HG02943 (cell line): Measurements from ENCODE around the gene CCRL2.
"Not testable (repeated sequence)": the region's sequence is repeated elsewhere in the genome, so short reads cannot be mapped to it uniquely, and the experiment has no call there.

Experiments
- ATAC-seq: cut with Tn5 transposase; IDR thresholded peaks from one replicate; pipeline ENCODE4 v1.9.1; 2021; ENCODE audit warnings: mild to moderate bottlenecking, low read depth, moderate library complexity; ENCODE audit not compliant: unreplicated experiment

Gene CCRL2

DNA sequence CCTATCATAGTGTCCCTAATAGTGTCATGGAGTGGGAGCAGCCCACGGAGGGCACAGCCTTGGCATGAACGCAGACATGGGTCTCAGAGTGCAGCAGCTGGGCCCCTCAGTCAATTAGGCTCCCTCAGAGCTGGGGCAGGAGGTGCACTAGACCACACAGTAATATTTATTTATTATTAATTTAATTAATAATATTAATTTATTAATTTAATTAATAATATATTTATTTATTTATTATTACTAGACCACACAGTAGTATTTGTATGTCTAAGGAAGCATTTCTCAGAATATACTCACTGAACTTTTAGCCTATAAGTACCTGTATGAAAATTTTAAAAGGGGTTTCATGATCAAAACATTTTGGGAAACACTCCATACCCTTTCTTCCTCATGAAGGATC, 5.5 kb upstream of the CCRL2 start:
- ATAC-seq: no peak

DNA sequence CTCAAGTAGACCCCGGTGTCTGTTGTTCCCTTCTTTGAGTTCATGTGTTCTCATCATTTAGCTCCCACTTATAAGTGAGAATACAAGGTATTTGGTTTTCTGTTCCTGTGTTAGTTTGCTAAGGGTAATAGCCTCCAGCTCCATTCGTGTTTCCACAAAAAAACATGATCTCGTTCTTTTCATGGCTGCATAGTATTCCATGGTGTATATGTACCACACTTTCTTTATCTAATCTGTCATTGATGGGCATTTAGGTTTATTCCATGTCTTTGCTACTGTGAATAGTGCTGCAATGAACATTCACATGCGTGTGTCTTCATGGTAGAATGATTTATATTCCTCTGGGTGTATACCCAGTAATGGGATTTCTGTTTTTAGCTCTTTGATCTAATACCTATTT, 4.2 kb upstream of the CCRL2 start:
- ATAC-seq: not testable (repeated sequence)

DNA sequence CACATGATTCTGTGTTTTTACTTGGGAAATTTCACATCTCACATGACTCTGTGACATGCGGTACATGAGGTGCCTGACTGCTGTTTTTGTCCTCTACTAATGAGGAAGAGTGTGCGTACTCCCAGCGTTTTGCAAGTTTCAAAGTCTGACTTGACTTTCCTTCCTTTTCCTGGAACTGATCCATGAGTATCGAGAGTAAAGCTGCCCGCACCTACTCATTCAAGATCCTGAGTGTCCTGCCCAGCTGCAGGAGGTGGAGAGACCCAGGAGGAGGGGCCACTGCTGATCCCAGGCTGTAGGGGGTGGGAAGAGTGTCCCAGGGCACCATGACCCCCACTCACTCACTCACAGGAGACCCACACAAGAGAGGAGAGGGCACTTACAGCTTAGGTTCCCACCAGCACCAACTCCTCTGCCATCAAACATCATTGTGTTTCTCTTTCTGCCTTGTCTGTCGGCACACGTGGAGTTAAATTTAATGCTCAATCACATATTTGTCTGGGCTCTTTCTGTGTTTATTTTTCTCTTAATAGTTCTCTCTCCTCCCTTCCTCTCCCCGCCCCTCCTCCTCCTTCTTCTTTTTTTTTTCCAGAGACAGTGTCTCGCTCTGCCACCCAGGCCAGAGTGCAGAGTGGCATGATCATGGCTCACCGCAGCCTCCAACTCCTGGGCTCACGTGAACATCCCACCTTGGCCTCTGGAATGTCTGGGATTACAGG, 1.6 kb upstream of the CCRL2 start:
- ATAC-seq: no peak

DNA sequence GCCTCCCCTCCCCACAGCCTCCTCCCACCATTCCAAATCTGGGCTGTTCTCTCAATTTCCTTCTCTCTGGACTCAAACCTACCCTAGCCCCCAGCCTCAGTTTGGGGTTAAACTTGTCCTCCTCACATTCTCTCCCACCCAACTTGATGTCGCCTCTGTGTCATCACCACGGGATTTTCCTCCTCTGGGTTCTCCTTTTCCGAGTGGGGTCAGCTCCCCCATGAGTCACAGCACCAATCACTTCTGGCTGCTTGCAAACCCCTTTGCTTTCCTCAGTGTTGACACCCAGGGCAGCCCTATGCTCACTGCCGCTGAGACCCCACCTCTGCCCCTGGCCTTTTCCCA, 644 bp upstream of the CCRL2 start:
- ATAC-seq: no peak

DNA sequence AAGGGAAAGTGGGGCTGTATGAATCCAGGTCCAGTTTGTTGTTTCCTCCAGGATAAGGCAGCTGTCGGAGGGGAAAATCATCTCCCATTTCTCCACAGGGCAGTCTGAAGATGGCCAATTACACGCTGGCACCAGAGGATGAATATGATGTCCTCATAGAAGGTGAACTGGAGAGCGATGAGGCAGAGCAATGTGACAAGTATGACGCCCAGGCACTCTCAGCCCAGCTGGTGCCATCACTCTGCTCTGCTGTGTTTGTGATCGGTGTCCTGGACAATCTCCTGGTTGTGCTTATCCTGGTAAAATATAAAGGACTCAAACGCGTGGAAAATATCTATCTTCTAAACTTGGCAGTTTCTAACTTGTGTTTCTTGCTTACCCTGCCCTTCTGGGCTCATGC, 911 bp downstream of the CCRL2 start:
- ATAC-seq: no peak

DNA sequence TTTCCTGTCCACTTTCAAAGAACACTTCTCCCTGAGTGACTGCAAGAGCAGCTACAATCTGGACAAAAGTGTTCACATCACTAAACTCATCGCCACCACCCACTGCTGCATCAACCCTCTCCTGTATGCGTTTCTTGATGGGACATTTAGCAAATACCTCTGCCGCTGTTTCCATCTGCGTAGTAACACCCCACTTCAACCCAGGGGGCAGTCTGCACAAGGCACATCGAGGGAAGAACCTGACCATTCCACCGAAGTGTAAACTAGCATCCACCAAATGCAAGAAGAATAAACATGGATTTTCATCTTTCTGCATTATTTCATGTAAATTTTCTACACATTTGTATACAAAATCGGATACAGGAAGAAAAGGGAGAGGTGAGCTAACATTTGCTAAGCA, 1.8 kb downstream of the CCRL2 start:
- no peak for ATAC-seq

DNA sequence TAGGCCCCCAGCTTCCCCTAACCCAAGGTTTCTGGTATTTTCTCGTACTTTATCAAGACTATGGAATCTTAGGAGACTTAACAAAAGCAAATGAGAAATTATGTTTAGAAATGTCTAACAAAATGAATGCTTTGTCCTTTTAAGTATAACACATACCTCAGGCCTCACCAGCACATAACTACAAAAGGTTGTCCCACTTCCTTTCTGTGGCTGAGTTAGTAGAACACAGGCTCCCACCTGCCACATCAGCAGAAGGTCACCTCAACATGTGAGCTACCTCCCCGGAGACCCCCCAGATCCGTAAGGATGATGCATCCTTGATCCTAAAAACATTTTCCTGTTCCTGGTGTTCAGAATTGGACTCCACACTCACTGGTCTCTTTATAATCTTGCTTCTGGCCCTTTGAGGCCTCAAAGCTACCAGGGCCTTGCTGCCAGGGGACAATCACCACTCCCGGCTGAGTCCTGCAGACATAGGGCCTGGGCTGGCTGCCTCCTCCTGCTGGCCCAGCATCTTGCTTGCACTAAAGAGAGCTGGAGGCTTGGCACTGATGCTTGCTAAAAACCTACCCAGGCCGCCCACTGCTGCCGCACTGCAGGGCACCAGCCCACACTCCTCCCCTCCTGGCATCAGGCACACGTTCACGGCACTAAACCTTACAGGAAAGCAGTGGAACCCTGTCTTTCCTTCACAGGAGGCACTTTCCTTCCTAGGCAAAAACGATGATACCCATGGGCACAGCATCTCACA, 2.9 kb downstream of the CCRL2 start:
- no peak for ATAC-seq

DNA sequence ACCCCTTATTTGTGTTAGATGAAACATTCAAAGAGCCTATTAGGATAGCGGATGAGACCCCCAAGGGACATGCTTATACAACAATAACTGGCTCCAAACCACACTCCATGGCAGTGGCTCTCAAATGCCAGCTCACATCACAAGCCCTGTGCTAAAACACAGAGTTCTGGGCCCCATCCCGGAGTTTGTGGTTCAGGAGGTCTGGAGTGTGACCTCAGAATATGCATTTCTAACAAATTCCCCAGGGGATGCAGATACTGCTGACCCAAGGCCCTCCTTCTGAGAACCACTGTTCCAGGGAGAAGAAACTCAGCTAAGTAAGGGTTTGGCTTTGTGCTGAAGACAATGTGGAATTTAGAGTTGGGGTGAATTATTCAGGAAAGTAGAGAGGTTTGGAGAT, 3.6 kb downstream of the CCRL2 start:
- ATAC-seq: no peak

DNA sequence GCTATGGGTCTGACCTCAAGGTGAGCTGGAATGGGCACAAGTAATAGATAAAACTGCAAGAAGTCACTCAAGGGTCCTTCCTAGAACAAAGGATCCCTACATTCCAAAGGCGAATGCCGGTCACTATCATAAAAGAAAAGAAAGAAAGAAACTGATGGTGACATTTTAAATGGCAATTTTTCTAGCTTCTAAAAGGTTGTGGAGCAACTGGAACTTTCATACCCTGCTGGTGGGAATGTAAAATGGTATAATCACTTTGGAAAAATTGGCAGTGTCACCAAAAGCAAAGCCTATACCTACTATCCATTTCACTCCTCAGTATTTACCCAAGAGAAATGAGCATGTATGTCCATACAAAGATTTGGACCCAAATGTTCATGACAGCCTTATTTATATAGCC, 4.2 kb downstream of the CCRL2 start:
- no peak for ATAC-seq

DNA sequence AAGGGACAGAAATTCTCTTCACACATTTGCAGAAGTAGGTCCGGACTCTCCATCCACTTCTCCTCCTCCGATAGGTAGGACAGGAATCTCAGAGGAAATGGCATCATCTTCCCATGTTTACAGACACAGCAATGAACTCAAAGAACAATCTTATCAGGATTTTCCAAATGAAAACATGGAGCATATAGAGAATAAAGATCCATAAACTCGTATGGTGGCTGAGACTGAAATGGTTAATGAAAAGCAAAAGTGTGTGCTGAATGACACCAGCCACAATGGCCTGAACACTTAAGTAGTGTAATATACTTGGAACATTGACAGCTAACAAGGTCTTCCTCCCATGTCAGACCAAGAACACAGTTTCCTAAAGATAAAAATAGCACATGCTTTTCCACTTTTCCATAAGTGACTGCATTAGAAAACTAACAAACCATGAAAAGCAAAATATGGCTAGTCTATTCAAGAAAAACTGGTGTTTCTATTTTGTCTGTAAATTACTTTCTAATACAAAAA, 5.8 kb downstream of the CCRL2 start:
- ATAC-seq: no peak

DNA sequence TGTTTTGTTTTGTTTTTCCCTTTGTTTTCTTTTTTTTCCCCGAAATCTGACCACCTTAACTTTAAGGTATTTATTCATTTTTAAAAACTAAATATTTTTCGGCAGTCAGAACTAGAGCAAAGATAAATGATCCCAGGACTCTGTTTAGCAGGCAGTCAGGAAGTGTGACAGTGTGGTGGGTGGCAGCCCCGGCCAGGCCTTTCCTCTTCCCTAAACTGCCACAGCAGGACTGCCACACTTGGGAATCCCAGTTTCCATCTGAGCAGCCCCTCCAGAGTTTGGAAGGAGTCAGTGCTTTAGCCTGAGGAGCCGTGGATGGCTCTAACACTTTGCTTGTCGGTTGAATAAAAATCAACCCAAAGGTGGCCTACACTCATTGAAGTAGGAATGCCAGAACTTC, 6.9 kb downstream of the CCRL2 start:
- no peak for ATAC-seq

DNA sequence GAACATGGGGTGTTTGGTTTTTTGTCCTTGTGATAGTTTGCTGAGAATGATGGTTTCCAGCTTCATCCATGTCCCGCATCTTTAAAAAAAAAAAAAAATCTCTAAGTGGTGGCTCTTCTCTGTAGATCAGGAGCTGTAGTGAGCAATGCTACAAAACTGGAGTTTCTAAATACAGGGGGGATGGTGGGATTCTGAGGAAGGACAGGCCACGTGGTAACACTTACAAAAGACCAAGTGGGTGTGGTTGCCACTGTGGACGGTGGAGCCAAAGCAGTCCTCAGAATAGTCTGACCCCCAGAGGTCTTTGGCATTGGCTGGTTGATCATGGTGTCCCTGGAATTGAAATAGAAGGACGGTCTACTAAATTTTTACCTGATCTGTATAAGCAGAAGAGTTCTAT, 7.7 kb downstream of the CCRL2 start:
- ATAC-seq: no peak

DNA sequence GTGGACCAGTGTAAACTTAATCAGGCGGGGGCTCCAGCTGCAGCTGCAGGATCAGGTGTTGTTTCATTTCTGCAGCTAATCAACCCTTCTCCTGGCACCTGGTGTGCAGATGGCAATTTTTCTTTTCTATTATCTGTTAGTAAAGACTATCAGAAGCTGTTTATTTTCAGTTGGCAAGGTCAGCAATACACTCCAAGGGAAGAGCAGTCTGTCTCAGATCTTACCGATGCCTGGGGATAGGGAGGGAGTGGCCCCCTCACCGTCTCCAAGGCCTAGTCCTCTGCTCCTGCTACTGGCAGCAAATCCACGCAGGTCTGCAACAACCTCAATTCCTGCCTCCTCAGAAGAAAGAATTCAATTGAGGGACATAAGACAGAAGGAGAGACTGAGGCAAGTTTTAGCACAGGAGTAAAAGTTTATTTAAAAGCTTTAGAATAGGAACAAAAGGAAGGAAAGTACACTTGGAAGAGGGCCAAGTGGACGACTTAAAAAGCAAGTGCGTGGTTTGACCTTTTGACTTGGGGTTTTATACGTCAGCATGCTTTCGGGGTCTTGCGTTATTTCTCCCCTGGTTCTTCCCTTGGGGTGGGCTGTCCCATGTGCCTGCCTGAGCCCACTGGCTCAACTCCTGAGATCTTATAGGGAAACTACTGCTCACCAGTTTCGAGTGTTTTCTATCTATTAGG, 9.2 kb downstream of the CCRL2 start:
- no peak for ATAC-seq

DNA sequence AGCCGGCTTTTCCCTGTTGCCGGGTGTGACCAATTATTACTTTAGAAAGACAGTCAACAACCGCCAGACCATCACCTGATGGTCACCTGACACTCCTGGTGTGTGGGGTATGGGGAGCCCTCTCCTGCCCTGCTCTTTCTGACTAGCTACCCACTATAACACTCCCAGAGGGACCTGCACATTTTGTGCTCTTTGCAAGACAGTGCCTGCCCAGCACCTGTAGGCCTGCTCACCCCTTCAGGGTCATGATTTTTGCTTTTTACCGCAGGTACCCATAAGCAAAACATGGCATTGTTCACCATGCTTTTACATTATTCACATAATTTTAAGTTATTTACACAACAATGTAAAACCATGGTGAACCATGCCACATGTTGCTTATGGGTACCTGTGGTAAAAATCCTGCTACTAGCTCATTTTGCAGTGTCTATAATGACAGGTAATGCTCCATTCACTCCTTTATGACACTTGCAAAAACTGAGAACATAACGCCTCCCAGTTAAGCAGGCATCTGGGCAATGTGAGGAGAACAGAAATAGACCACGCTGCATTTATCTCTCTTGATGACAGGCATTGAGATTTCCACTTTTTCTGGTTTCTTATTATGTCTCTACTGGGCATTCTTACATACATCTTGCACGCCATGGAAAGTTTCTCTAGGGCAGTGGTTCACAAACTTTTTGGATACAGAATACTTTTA, 9.9 kb downstream of the CCRL2 start:
- ATAC-seq: no peak

DNA sequence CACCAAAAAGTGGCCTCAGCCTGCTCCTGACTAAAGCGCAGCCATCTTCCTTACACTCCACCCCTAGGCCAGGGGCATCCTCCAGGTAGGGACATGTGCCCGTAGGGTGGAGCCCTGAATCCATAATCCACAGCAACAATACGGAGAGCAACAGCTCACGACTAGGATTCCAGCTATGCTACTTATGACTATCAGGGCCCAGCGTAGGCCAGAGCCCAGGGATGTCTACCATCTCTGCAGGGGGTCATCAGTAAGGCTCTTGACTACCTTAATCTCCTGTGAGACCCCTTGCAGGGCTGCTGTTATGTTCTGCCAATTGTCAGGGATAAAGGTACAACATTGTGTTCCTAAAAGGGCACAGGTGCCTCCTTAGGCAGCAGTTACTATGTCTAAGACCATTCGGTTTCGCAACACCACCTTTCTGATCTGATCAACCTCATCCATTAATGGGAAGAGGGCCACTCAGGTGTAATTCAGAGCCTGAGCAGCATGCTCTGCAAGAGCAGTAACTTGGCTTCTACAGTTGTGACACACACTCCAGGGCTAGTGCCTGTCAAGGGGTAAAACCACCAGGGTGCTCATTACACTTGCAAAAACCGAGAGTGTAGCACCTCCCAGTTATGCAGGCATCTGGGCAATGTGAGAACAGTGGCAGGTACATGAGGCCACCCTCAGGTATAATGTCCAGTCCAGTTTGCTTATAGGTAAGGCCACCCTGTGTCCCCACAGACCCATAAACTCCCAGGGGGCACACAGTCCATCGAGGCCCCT, 11.0 kb downstream of the CCRL2 start:
- ATAC-seq: no peak

DNA sequence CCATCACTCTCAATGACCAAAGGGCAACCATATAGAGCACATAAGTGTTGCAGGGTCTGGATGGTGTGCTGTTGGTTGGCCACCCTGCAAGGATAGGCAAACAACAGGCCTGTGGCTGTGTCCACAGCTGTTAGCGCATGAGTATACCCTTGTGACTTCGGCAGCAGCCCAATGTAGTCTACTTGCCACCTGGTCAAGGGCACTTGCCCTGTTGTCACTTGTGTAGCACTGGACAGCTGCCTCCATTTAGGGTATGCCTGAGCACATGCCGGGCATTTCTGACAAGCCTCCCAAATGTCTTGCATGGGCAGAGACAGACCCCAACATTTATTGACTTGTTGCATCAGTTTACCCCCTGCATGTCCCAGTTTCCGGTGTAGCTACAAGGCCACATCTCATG, 12.8 kb downstream of the CCRL2 start:
- no peak for ATAC-seq

DNA sequence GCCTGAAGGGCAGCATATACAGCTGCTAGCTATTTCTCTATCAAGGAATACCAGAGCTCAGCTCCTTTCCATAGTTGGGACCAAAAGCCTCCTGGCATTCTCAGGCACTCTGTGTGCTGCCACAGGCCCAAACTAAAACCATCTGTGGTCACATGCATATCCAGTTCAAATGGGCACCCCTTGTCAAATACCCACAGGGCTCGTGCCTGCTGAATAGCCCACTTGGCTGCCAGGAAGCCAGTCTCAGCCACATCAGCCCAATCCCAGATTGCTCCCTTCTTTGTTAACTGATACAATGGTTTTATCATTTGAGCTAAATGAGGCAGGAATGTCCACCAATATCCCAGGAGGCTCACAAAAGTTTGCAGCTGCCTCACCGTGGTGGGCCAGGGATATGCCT, 13.9 kb downstream of the CCRL2 start:
- no peak for ATAC-seq

DNA sequence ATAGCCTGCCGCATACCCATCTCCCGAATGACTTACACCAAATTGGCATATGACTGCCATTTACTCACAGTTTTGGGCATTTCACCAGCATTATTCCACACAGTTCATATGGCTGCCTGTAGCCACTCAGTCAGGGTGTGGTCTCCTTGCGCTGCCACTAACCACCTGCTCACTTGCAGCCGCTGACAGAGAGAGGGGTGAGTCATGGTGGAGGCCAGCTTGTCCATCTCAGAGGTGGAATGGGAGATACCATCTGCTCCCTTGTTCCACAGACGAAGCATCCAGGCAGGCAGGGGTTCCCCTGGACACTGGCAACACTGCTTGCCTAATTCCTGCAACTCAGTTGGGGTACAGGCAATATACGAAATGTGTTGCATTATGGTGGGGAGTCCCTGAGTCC, 15.6 kb downstream of the CCRL2 start:
- no peak for ATAC-seq

DNA sequence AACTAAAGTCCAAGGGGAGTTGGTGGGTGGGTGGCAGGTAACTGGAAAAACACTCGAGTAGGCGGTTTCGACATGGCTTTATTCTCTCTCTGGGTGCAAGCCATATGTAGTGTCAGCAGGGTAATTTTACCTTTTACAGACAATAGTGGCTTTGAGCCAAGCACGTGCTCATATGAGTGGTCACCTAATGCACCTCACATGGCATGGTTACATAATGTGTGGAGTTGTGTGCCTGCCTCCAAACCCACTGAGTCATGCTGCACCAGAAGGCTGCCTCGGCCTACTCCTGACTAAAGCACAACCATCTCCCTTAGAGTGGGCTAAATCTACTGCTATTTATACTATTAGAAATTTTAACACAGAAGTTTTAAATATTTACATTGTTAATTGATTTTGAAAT, 16.5 kb downstream of the CCRL2 start:
- ATAC-seq: no peak

DNA sequence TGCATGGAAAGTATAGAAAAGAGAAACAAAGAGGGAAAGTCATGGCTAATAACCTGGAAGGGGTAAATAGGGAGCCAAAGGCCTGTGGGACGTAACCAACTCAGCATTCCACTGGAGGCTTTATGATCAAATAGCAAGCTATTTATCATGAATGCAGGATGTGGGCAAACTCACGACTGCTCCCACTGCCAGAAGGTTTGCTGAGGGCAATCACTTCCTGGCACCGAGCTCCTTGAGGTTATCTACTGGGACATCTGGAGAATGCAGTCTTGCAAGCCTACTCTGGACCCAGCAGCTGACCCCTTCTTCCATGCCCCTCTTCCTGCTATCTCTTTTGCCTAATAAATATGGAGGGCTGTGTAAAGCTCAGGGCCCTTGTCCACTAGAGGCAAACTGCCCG, 19.4 kb downstream of the CCRL2 start:
- not testable (repeated sequence) for ATAC-seq
